ENCODE measurements around the gene SYNPO.

Gene SYNPO

DNA sequence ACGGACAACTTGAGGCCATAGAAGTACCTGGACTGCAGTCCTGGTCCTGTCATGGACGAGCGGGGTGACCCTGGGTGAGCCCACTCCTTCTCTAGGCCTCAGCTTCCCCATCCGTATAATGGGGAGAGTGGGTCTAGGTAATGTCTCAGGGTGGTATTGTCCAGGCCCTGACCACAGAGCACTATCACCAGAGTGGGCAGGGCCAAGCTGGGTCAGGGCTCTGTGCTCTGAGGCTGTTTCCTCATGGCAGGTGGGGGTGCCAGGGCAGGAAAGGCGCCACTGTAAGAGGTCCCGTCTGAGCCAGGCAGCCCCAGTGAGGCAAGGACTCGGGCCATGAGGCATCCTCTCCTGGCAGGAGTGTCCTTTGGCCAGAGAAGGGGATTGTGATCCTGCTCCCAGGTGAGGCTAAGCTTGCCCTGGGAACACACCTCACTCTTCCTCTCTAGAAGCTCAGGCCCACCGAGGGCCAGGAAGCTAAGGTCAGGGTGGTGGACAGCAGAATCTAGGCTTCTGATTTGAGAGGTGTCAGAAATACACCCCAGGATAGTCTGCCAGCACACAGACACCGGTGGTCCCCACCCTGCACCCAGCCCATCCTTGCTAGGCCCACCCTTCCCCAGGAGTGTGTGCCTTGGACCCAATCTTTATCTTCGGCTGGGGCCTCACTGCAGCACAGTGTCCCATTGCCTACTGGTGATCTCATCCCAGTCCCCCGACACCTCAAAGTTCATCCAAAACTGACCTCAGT lies 19.1 kb downstream of the SYNPO start:
- no peak for DNase-seq

DNA sequence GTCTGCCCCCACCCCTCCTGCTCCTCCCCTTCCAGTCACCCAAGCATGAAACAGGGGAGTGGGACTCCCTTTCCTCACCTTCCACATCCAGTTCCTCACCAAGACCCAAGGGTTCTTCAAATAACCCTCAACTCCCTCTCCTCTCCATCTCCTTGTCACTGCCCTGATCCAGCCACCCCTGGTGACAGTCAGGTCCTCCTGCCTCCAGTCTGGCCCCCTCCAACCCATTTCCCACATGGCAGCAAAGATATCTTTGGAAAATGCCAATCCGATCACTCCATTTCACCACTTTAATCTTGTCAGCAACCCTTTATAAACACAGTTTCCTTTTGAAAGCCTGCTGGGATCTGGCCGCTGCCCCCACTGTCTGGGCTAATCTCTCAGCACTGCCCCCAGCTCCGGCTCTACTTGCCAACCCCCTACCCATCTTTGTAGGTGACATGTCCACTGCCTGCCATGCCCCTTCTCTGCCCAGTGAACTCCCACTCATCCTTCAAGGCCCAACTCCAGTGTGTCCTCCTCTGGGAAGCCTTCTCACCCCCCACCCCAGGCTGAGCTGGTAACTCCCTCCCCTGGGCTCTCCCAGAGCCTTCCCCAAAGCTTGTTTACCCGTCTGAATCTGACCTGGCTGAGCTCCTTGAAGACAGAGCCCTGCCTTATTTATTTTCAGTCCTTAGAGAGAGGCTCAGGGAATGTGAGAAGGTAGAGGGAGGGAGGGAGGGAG lies 19.8 kb downstream of the SYNPO start:
- no peak for DNase-seq

DNA sequence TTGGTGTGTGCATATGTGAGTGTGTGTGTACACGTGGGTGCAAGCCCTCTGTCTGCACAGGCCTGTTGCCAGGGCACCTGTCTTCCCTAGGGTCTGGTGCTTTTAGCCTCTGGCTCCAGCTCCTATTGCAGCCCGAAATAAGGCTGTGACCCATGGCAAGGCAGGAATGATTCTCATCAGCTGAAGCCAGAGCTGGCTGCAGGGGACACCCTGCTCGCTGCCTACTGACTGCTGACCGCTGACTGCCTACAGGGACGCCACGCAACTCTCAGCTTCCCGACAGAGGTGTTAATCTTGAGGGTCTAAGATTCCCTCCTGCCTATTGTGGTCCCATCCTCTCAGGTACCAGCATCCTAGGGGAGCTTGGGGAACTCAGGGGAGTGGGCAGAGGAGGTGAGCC lies 20.6 kb downstream of the SYNPO start, which contains the start of gene MYOZ3:
Gene MYOZ3 (plus strand): TSS at position 166 of the 400 bp plus-strand sequence. CDS start 1,691 bp downstream, outside the sequence.
- DNase-seq, result no peak

DNA sequence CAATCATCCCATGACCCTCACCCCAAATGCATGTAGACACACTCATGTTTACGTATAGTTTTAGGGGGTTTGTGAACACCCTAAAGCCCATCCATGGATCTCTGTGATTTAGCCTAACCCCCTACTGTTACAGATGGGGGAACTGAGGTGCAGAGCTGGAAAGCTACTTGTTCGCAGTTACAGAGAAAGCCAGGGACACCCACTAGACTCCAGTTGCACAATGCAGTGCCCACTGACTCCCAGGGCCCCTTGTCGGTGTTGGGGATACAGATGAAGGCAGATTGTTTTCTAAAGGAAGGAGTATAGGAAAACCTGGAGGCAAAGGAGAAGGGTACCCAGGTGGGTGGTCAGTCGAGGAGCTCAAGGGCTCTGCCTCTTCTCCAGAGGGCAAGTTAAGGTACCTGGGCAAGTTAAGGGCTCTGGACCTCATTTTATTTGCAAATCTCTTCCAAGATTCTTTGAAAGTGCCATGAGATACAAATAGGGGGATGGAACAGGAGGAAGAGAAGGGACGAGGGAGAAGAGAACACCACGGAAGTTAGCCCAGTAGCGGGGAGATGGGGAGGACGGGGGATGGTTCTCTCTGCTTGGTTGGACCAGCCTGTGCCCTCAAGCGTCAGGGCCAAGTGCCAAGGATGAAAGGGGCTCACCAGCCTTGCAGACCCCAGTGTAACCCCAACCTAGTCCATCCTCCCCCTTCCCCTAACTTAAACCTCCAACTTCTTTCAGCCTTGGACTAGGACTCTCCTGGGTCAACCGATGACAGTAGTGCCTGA lies 21.5 kb downstream of the SYNPO start:
- DNase-seq, result no peak

DNA sequence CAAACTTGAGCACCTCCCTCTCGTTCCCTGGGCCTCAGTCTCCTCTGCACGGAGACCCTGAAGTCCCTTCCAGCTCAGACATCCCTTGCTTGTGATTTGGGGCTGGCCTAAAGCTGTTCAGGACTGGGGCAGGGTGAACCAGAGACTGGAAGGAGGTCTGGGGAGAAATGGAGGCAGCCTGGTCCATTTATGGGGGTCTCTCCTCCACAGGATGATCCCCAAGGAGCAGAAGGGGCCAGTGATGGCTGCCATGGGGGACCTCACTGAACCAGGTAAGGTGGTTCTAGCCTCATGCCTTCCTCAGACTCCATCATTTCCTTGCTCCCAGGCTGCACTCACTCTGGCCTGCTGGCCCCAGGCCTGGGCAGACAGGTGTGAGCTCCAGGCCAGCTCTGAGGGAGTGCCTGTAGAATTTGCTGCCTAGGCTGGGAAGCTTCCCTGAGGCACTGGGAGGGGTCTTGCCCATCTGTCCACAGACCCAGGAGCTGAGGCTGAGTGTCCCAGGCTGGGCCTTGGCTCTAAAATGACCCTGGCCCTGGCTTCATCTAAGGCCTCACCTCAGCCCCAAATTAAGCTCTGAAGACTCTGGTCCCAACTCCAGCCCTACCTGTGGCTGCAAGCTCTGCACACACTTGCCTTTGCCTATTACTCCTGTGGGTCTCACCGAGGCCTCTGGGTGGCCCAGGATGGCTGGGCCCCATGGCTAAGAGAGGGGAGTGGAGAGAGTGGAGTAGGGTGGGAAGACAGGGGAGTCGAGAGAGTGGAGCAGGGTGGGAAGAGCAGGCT lies 22.5 kb downstream of the SYNPO start:
- no peak for DNase-seq

DNA sequence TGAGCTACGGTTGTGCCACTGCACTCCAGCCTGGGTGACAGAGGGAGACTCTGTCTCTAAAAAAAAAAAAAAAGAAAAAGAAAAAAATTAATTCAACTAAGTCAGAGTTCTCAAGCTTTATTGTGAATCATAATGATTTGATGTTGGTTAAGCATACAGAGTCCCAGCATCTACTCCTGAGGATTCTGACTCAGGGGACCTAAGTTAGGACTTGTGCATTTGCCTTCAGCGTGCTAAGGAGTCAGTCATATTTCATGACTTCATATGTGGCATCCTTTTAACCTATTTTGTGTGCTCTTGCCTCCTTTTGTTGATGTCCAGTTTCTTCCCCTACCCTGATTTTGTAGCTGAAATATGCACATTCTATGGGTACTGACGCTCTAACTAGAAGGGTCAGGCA lies 23.5 kb downstream of the SYNPO start:
- DNase-seq, result no peak

DNA sequence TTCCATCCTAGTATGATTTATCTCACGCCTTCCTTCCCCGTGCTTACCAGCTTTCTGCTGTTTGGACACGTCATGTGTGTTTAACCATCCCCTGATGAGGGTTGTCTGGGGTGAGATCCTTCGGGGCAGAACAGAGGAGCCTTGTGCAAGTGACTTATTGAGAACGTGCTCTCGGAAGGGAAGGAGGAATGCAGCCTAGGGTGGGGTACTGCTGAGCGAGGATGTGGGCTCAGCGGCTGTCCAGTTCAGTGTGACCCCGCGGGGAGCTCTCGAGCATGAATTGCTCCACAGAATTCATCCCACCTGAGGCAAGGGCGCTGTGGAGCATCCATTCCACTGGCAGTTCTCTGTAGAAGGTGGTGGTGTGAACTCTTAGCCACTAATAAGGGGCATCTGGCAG lies 24.6 kb downstream of the SYNPO start:
- DNase-seq, result no peak

DNA sequence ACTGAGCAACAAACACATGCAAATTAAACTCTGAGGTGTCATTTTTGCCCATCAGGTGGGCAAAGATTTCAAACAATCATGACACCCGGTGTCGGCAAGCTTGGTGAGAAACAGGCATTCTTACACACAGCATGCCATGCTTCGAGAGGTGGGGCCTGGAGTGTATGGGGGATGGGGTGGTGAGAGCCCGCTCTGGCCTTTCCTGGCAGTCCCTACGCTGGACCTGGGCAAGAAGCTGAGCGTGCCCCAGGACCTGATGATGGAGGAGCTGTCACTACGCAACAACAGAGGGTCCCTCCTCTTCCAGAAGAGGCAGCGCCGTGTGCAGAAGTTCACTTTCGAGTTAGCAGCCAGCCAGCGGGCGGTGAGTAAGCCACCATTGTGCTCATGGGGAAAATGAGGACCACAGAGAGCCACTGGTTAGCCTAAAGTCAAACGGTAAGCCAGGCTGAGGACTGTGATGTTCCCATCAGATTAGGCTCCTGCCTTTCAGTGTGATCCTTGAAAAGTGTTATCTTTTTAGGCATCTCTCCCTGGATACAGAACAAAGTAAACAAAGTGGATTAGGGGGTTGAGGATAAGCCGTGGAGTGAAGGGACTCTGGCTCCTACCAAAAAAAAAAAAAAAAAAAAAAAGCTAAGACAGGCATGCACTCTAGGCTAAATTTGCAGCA lies 30.0 kb downstream of the SYNPO start:
- DNase-seq, result no peak

DNA sequence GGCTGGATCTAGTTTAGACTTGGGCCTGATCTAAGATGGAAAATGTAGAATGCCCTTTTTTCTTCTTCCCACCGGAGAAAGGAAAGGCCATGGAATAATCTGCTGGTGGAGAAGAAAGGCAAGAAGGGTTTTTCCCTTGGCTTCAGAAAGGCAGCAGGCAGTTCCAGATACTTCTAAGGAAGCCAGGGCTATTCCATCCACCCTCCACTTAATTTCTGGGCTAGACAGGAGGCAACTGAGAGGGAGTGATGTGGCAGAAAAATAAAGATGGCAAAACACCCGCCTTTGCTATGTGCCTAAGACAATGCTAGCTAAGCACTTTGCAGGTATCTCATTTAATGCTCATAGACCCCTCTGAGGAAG lies 30.5 kb downstream of the SYNPO start:
- no peak for DNase-seq

DNA sequence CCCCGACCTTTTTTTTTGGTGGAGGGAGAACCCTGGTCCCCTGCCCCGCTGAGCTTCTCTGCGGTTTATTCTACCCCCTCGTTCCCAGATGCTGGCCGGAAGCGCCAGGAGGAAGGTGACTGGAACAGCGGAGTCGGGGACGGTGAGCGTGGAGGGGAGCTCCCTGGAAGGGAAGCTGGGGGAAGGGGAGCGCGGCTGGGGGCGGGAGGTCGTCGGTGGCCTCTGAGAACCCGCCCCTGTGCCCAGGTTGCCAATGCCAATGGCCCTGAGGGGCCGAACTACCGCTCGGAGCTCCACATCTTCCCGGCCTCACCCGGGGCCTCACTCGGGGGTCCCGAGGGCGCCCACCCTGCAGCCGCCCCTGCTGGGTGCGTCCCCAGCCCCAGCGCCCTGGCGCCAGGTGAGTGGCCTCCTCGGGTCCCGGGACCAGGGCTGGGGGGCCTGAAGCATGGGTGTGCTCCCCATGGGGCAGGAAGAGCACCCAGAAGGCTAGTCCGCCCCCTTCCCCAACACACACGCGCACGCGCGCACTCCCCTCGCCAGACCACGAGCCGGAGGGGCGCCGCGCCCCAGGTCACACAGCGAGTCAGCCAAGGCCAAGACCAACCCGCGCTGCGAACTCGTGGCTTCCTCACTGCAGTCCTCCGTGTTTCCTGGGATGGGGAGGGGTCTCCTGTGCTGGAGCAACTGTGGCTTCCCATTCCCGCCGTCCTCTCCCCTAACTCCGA lies 31.2 kb downstream of the SYNPO start:
- no peak for DNase-seq

DNA sequence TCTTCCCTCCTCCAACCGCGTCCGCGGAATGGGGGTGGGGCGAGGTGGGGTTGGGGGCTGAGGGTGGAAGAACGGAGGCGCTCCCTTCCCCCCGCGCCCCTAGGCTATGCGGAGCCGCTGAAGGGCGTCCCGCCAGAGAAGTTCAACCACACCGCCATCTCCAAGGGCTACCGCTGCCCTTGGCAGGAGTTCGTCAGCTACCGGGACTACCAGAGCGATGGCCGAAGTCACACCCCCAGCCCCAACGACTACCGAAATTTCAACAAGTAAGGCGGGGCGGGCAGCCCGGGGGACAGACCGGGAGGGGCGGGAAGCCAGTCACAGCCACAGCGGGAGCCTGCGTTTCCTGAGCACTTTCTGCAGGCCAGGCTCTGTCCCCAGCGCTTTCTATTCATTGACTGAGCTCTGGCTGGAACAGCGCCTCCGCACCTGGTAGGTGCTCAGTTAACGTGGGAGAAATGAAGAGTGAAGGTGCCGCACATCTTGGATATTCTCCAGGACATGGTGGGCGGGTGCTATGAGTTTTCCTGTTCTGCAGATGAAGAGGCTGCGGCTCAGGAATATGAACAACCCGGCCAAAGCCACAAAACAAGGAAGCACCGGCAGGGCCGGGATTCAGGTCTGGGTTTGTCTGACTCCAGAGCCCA lies 31.9 kb downstream of the SYNPO start:
- DNase-seq, result no peak

DNA sequence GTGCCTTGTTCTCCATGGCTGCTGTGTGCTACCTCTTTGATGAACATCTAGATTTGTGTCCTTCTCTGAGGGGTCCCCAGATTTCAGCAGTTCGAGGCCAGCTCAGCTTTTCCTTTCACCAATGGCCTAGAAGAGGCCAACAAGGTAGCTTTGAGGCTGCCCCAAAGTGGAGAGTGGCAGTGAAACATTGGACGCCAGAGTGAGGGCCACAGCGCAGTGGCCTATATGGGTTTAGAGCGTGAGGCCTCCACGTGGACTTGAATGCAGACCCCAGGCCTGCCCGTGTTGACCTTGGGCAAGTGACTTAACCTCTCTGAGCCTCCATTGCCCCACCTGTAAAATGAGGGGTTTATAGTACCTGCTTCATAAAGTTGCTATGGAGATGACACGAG lies 32.4 kb downstream of the SYNPO start:
- DNase-seq, result no peak

DNA sequence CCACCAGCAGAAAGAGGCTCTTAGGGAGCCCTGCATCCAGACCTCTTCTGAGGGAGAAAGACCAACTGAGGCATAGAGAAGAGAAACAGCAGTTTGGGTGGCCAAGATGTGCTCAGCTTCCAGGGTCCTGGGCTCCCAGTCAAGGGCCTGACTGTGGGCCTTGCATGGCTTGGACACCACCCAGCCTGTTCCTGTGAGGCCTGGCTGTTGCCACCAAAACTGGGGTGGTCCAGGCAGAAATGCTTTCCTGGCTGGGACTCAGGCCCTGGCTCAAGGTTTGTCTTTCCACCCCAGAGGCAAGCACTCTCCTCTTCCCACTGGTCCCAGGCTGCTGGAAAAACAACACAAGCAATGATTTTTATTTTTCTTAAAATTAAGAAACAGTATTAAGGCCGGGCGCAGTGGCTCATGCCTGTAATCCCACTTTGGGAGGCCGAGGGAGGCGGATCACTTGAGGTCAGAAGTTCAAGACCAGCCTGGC lies 33.9 kb downstream of the SYNPO start:
- DNase-seq, result no peak

DNA sequence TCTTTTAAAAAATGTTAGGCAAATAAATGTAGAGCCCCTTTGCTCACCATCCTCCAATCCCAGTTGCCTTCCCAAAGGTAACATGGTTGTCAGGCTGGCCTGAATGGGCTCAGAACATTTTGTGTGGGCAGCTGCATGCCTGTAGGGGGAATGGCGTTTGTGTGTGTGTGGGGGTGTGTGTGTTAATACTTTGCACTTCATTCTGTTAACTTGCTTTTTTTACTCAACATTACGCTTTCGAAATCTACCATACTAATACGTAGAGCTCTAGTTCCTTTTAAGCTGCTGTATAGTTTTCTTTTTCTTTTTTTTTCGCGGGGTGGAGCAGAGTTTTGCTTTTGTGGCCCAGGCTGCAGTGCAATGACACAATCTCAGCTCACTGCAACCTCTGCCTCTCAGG lies 34.6 kb downstream of the SYNPO start:
- no peak for DNase-seq

DNA sequence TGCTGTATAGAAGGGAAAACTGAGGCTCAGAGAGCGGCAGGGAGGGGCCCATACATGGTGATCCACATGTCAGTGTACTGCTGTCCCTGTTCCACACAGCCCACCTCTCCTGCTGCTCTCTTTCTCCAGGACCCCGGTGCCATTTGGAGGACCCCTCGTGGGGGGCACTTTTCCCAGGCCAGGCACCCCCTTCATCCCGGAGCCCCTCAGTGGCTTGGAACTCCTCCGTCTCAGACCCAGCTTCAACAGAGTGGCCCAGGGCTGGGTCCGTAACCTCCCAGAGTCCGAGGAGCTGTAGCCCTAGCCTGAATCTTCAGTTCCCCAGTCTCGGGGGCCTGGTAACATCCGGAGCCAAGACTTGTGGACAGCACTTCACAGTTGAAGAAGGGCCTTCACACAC lies 36.1 kb downstream of the SYNPO start:
- no peak for DNase-seq

DNA sequence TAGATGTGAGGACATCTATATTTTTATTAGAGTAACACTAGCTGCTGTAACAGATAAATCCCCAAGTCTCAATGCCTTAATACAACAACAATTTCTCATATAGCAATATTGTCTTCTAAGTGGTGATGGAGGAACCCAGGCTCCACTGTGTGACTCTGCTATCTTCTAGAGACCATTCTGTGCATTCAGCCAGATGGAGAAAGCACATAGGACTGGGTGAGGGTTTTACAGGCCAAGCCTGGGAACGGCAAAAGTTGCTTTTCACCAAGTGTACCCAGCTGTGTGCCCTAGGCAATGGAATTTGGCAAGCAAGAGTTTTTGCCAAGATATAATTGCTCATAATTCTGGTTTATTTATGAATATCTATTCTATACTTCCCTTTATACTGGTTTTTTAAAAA lies 48.7 kb downstream of the SYNPO start:
- DNase-seq, result no peak

DNA sequence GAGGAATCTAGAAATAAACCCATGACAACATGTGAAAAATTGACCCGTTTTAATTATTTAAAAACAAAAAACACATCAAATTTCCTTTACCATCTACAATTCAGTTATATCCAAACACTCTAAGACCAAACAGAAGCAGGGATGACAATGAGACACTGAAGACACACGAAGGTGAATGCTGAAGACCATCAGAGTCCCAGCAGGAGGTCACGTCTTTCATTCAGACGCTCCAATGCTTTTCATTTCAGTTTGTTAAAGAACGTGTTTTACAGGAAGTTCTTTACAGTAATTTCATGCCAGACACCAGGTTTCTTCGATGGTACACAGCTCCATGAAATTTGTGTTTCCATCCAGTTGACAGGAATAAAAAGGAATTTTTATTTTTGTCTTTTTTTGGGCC lies 50.3 kb downstream of the SYNPO start:
- no peak for DNase-seq

DNA sequence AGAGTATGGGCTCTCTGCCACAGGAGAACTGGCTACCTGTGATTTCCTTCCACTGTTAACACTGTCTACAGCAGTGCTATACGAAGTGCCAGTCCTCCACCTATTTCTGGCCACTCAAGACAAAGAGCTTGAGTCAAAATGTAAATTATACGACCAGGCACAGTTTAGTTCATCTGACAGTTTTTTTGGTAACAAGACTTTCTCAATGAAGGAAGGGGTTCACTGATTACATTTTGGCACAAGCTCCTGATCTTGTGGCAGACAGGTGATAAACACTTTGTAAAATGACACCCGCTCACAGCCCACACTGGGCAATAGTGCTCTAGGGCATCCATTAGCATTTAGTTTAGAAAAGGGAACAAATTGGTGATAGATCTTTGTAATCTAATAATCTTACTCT lies 51.8 kb downstream of the SYNPO start:
- DNase-seq, result no peak

DNA sequence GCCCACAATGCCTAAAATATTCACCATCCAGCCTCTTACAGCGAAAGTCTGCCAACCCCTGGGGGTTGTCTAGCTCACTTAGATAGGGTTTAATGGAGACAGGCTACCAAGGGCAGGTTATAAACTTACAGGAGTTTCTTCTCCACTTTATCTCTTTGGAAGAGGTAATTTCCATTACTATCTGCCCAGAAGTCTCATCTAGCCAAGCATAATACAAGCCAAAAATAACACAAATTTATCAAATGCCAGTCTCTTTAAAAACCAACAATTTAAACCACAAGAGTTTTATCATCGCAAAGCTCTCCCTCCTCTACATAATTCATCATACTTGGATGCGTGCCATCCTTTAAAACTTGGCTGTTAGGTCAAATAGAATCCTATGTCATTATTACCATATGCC lies 54.2 kb downstream of the SYNPO start:
- no peak for DNase-seq

DNA sequence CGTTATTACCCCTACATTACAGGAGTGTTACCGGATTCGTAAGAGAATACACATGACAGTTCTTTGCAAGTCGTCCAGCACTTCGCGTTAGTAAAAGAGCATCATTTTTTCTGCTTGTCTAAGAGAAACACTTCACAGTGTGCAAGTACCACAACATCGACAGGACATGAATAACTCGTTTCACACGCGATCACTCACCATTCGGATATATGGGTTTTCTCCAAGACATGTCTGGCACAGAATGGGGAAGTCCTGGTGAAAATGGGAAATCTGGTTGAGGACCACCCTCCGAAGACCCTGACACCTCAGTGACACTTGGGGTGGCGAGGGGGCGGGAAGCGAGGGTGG lies 59.8 kb downstream of the SYNPO start:
- DNase-seq, result no peak
